Measurements from ENCODE around the gene CGB2. TPM values are rescaled to one million over a fixed set of nuclear protein-coding genes. Genes with fewer than 3 reads are reported as not detected.
"Not testable (repeated sequence)": the region's sequence is repeated elsewhere in the genome, so short reads cannot be mapped to it uniquely, and the experiment has no call there.

The CGB2 gene
- total RNA-seq, 2 donors from 2014 or later, result not detected

DNA sequence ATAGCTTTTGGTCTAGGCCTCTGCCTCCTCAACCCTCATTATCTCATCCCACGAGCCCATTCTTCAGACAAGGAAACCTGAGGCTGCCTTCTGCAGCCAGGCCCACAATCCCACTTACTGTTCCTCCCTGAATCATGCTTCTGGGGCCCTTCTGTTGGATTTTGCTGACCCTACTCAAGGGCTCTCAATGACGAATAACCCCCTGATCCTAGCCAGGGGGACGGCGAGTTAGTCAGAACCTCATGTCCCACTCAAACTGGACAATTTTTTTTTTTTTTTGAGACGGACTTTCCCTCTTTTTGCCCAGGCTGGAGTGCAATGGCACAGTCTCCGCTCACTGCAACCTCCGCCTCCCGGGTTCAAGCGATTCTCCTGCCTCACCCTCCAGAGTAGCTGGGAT lies 9.6 kb upstream of the CGB2 start:
- Histone ChIP-seq H3K9me3 (no peaks in the 10 kb centered on the region), H3K4me1 (peaks cover 0 to 26% of the 10 kb centered on the region in 2 donors), H3K27ac (no peak overlapping the region), H3K27me3 (no peaks in the 10 kb centered on the region), H3K4me3 (no peak overlapping the region), H3K36me3 (no peaks in the 10 kb centered on the region)
- TF ChIP-seq, protein P1, sequence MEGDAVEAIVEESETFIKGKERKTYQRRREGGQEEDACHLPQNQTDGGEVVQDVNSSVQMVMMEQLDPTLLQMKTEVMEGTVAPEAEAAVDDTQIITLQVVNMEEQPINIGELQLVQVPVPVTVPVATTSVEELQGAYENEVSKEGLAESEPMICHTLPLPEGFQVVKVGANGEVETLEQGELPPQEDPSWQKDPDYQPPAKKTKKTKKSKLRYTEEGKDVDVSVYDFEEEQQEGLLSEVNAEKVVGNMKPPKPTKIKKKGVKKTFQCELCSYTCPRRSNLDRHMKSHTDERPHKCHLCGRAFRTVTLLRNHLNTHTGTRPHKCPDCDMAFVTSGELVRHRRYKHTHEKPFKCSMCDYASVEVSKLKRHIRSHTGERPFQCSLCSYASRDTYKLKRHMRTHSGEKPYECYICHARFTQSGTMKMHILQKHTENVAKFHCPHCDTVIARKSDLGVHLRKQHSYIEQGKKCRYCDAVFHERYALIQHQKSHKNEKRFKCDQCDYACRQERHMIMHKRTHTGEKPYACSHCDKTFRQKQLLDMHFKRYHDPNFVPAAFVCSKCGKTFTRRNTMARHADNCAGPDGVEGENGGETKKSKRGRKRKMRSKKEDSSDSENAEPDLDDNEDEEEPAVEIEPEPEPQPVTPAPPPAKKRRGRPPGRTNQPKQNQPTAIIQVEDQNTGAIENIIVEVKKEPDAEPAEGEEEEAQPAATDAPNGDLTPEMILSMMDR (IDR thresholded peaks at IDR 0.05), result no peak
- DNase-seq (ENCODE audit: low spot score), result no peak

DNA sequence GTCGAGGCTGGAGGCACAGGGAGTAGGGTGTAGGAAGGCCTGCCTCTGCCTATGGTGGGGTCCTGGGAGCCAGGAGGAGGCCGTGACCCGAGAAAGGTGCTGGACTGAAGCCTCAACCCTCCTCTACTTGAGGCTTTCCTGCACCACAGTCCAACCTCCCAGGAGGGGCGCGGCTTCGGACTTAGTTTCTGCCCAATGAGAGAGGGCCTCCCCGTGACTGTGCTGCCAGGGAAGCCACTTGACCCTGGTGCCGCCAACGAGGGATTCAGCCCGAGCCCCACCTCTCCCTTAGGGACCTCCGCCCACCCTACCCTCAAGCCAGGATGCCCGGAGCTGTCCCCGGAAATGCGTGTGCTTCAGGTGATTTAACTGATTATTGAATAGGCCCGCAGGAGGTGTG lies 7.5 kb upstream of the CGB2 start, which contains the start of gene CGB3:
TSS of gene CGB3 (minus strand) at position 101 of the 400 bp plus-strand sequence. CDS start 362 bp downstream, outside the sequence.
- H3K4me3 ChIP-seq; H3K27me3 ChIP-seq; H3K9me3 ChIP-seq; H3K27ac ChIP-seq; H3K4me1 ChIP-seq; H3K36me3 ChIP-seq; DNase-seq (ENCODE audit: low spot score): not testable (repeated sequence)

DNA sequence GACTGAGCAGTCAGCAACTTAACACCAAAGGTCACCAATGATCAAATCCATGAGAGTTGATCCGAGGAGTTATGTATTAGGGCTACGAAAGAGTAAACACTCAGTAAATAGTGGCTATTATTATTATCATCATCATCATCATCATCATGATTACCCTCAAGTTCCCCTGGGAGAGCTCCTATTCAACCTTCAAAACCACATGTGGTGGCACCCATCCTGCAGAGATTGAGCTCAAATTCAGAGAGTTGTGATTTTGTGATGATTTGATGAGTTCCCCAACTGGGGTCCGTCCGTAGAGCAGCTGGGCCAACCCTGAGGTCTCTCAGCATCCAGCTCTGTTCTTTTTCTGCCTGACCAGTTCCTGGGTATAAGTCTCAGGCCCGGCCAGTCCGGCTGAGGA lies 6.6 kb upstream of the CGB2 start:
- H3K4me3 ChIP-seq; H3K27ac ChIP-seq; H3K27me3 ChIP-seq; H3K9me3 ChIP-seq; H3K4me1 ChIP-seq; DNase-seq (ENCODE audit: low spot score); H3K36me3 ChIP-seq: not testable (repeated sequence)

DNA sequence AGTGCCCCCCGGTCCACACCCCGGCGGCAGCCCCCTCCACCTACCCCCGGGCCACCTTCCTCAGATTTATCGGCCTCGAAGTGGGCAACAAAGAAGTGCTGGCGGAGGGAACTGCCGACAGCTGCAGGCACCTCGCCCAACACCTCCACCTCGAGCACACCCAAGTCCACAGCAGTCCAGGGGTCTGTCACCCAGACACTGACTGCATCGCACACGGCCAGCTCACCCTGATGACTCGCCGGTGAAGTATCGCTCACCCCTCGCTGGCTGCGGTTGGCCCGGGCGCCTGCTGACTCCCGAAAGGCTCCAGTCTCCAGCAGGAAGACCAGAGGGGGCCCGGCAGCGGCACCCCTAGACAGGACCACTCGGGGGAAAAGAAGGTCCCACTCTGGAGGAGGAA lies 6.1 kb upstream of the CGB2 start:
- H3K9me3 ChIP-seq; H3K4me3 ChIP-seq; H3K36me3 ChIP-seq; H3K27ac ChIP-seq; H3K27me3 ChIP-seq; DNase-seq (ENCODE audit: low spot score); H3K4me1 ChIP-seq: not testable (repeated sequence)

DNA sequence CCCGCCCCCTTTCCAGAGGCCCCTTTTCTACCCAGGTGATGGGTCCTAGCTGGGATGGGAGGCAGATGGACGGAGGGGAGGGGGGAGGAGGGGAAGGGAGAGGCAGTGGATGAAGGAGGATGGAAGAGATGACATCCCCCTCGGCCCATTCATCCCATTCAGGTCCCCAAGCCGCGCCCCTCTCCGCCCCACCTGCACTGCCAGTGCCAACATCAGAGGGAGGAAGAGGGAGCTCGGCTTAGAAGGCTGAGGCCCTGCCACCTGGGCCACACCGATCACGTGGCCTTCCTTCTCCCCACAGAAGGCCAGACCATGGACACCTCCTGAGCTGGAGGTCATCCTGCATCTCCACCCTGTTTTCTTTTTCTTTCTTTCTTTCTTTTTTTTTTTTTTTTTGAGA lies 3.0 kb upstream of the CGB2 start:
- H3K27ac ChIP-seq; H3K4me1 ChIP-seq; H3K36me3 ChIP-seq; H3K4me3 ChIP-seq; H3K27me3 ChIP-seq; H3K9me3 ChIP-seq; DNase-seq (ENCODE audit: low spot score): not testable (repeated sequence)

DNA sequence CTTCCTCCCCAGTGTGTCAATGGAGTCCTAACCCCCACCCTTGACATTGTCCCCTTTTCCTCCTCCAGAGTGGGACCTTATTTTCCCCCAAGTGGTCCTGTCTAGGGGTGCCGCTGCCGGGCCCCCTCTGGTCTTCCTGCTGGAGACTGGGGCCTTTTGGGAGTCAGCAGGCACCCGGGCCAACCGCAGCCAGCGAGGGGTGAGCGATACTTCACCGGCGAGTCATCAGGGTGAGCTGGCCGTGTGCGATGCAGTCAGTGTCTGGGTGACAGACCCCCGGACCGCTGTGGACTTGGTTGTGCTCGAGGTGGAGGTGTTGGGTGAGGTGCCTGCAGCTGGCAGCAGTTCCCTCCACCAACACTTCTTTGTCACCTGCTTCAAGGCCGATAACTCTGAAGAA lies 1.9 kb upstream of the CGB2 start:
- H3K9me3 ChIP-seq; H3K4me1 ChIP-seq; H3K36me3 ChIP-seq; H3K4me3 ChIP-seq; H3K27ac ChIP-seq; H3K27me3 ChIP-seq; DNase-seq (ENCODE audit: low spot score): not testable (repeated sequence)

DNA sequence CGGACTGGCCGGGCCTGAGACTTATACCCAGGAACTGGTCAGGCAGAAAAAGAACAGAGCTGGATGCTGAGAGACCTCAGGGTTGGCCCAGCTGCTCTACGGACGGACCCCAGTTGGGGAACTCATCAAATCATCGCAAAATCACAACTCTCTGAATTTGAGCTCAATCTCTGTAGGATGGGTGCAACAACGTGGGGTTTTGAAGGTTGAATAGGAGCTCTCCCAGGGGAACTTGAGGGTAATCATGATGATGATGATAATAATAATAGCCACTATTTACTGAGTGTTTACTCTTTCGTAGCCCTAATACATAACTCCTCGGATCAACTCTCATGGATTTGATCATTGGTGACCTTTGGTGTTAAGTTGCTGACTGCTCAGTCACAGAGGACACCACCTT lies 1.4 kb upstream of the CGB2 start:
- H3K27me3 ChIP-seq; H3K27ac ChIP-seq; H3K36me3 ChIP-seq; H3K4me1 ChIP-seq; H3K9me3 ChIP-seq; H3K4me3 ChIP-seq; DNase-seq (ENCODE audit: low spot score): not testable (repeated sequence)

DNA sequence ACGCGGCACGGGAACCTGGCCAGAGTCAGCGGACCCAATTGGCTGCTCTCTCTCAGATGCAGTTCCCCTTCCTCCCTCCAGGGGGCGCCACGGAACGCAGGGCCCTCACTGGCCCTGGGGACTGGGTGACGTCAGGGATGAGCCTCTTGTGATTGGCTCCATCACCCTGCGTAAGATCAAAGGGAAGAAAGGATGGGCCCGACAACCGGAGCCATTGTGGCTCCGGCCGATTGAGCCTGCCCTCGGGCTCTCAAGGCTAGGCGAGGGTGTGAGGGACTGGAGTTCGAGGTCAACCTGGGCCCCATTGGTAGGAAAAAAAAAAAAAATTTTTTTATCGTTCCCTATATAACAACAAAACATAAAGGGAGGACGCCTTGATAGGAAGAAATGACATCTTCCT lies 5.1 kb downstream of the CGB2 start, which contains the start of gene CGB1:
TSS of gene CGB1 (minus strand) at position 81 of the 400 bp plus-strand sequence. CDS start 184 bp downstream, outside the sequence.
- TF ChIP-seq, protein P1 (IDR thresholded peaks at IDR 0.05), result peak in 1 of 2 donors; percentile 30
- not testable (repeated sequence) for H3K27ac ChIP-seq; H3K4me1 ChIP-seq; DNase-seq (ENCODE audit: low spot score); H3K9me3 ChIP-seq; H3K4me3 ChIP-seq; H3K36me3 ChIP-seq; H3K27me3 ChIP-seq

DNA sequence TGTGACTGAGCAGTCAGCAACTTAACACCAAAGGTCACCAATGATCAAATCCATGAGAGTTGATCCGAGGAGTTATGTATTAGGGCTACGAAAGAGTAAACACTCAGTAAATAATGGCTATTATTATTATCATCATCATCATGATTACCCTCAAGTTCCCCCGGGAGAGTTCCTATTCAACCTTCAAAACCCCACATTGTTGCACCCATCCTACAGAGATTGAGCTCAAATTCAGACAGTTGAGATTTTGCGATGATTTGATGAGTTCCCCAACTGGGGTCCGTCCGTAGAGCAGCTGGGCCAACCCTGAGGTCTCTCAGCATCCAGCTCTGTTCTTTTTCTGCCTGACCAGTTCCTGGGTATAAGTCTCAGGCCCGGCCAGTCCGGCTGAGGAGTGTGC lies 6.4 kb downstream of the CGB2 start:
- not testable (repeated sequence) for DNase-seq (ENCODE audit: low spot score); H3K9me3 ChIP-seq; H3K36me3 ChIP-seq; H3K27ac ChIP-seq; H3K27me3 ChIP-seq; H3K4me3 ChIP-seq; H3K4me1 ChIP-seq

DNA sequence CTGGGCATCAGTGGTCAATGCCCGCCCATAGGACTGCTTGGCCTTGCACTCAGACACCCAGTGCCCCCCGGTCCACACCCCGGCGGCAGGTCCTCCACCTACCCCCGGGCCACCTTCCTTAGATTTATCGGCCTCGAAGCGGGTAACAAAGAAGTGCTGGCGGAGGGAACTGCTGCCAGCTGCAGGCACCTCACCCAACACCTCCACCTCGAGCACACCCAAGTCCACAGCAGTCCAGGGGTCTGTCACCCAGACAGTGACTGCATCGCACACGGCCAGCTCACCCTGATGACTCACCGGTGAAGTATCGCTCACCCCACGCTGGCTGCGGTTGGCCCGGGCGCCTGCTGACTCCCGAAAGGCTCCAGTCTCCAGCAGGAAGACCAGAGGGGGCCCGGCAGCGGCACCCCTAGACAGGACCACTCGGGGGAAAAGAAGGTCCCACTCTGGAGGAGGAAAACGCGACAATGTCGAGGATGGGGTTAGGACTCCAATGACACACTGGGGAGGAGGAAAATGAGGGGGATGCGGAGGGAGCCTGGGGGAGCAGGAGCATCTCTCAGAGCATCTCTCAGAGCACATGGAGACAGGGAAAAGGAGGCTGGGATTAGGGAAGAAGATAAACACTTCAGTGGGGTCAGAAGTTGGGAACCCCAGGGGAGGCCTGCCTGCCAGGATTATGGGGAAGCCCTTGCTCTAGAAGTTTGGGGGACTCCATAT lies 7.0 kb downstream of the CGB2 start:
- H3K4me1 ChIP-seq; H3K27me3 ChIP-seq; H3K4me3 ChIP-seq; H3K9me3 ChIP-seq; H3K27ac ChIP-seq; DNase-seq (ENCODE audit: low spot score); H3K36me3 ChIP-seq: not testable (repeated sequence)

DNA sequence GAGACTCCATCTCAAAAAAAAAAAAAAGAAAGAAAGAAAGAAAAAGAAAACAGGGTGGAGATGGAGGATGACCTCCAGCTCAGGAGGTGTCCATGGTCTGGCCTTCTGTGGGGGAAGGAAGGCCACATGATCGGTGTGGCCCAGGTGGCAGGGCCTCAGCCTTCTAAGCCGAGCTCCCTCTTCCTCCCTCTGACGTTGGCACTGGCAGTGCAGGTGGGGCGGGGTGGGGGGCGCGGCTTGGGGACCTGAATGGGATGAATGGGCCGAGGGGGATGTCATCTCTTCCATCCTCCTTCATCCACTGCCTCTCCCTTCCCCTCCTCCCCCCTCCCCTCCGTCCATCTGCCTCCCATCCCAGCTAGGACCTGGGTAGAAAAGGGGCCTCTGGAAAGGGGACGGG lies 8.0 kb downstream of the CGB2 start:
- H3K27me3 ChIP-seq; H3K4me1 ChIP-seq; H3K4me3 ChIP-seq; DNase-seq (ENCODE audit: low spot score); H3K27ac ChIP-seq; H3K9me3 ChIP-seq; H3K36me3 ChIP-seq: not testable (repeated sequence)

Measured in right atrium auricular region (tissue), 2 donors.